Renal pelvis (tissue), 4 donors: ENCODE data around the gene MYH11. TPM values are rescaled to one million over a fixed set of nuclear protein-coding genes. Genes with fewer than 3 reads are reported as not detected.
"Not testable (repeated sequence)": the region's sequence is repeated elsewhere in the genome, so short reads cannot be mapped to it uniquely, and the experiment has no call there.

Source experiments
- DNase-seq: peaks from one replicate; pipeline ENCODE4 v3.0.0-alpha.2; 2013
- polyA plus RNA-seq, 3 donors: library from polyadenylated mRNA; unstranded; fragments of 120-200 nt; gene quantifications; one replicate each; pipeline ENCODE4 v1.2.1, GENCODE V29; 2013; ENCODE audit not compliant: insufficient read length in 3 of 3

MYH11 gene
- polyA plus RNA-seq, 3 donors = 9.2 to 12.7 (median 12.1) TPM

DNA sequence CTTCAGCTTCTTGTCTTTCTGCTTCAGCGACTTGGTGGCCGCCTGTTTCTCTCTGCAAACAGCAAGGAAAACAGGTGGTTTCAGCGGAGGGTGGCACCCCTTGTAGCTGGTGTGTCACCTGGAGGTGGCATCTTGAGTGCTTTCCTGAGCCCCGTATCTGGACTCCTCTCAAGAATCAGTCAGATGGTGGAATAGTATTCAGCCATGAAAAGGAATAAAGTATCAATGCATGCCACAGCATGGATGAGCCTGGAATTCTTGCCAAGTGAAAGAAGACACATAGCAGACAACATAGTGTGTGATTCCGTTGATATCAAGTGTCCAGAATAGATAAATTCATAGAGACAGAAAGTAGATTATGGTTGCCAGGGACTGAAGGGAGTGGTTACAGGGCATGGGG is 141.6 kb downstream of the MYH11 start:
- no peak for DNase-seq

- no peak for DNase-seq
Measured at GRCh38 chr16:15714393-15715172, 142.2 kb downstream of the MYH11 start.

- DNase-seq = no peak
Measured at GRCh38 chr16:15708997-15709396, 147.8 kb downstream of the MYH11 start.

GRCh38 chr16:15708096-15708495 is 148.7 kb downstream of the MYH11 start:
- no peak for DNase-seq

GRCh38 chr16:15707332-15707731 is 149.5 kb downstream of the MYH11 start:
- no peak for DNase-seq

GRCh38 chr16:15705064-15705565 is 151.7 kb downstream of the MYH11 start:
- no peak for DNase-seq

- peak; percentile 54 for DNase-seq
Measured at GRCh38 chr16:15704545-15704987, 152.3 kb downstream of the MYH11 start.

DNA sequence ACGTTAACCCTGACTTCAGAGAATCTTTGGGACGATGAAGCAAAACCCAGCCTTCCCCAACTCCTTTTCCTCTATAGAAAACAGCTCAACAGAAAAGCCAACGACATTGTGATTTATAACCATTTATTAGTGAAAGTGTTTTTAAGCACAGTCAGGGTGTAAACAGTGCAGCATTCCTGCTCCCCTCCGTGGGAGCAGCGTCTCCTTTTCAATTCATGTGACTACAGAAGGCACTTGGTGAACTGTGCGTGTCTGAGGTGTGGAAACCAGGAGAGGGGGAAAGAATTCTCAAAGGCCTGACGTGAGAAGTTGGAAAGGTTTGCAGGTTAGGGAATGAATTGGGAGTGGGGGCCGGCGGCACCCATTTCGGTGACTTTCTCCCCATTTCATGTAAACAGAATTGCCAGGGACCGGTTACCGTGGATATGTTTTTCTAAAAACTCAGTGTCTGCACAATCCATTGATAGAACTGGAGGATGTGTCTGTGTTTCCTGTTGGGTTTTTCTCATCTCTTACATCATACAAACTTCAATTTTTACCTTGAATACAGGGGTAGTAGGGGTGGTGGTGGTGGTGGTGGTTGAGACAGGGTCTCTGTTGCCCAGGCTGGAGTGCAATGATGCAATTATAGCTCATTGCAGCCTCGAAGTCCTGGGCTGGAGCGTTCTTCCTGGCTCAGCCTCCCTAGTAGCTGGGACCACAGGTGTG is 153.6 kb downstream of the MYH11 start:
- no peak for DNase-seq

- DNase-seq = no peak
Measured at GRCh38 chr16:15701975-15702970, 154.6 kb downstream of the MYH11 start.

DNA sequence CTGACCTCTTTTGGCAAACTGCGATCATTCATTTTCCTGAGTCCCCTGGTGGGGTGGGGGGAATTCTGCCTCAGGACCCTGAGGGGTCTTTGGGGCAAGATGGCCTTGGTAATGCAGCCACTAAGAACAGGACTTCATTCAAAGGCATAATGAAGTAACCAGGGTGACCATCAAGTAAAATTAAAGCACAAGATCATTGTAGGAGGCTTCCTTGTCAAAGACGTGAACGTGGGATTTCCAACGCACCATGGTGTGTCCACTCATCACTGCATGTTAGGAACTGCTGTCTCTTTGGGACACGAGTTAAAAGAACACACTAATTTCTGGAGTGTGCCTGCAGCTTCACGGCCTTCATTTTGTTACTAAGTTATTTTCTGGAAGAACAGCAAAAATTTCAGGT is 155.5 kb downstream of the MYH11 start:
- DNase-seq = no peak

- no peak for DNase-seq
Measured at GRCh38 chr16:15699819-15700218, 157.0 kb downstream of the MYH11 start.

DNA sequence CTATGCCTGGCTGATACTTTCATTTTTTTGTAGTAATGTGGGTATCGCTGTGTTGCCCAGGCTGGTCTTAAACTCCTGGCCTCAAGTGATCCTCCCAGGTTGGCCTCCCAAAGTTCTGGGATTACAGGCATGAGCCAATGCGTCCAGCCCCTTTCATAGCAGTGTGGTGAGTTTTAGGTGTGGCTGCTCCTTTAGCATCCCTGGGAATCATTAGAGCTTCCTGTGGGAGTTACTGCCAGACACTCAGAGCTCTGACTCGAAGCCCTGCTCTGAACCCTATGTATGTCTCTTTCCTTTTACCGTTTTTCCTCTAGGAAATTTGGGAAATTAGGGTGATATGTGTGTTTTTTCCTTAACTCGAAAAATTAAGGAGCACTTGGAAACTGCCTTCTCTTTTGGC is 162.3 kb downstream of the MYH11 start:
- DNase-seq = no peak

GRCh38 chr16:15692508-15692907 is 164.3 kb downstream of the MYH11 start:
- DNase-seq = not testable (repeated sequence)

- DNase-seq = no peak
Measured at GRCh38 chr16:15691046-15691445, 165.8 kb downstream of the MYH11 start.

DNA sequence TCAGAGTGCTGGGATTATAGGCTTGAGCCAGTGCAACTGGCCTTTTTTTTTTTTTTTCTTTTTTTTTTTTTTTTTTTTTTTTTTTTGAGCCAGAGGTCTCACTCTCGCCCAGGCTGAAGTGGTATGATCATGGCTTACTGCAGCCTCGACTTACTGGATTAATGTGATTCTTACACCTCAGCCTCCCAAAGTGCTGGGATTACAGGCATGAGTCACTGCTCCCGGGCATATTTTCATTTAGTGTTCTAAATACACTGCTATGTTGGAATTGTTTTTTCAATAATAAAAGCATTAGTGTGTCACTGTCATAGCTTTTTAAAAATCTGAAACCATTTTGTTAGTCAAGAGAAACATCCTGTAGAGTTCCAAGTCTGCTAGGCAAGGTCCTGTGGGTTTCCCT is 166.5 kb downstream of the MYH11 start:
- DNase-seq = no peak

- DNase-seq = no peak
Measured at GRCh38 chr16:15689290-15689689, 167.5 kb downstream of the MYH11 start.

DNA sequence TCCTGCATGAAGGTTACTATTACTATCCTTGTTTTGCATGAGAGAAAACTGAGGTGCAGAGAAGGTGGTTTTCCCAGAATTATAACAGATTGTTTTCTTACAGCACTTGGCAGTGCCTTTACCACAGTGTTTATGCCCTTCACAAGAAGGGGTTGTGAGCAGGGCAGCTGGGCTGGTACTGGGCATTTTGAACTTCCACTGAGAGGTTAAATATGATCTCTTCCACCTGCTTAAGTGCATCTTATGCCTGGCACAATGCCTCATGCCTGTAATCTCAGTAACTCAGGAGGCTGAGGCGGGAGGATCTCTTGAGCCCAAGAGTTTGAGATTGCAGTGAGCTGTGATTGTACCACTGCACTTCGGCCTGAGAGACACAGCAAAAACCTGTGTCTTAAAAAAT is 170.5 kb downstream of the MYH11 start:
- DNase-seq = no peak

DNA sequence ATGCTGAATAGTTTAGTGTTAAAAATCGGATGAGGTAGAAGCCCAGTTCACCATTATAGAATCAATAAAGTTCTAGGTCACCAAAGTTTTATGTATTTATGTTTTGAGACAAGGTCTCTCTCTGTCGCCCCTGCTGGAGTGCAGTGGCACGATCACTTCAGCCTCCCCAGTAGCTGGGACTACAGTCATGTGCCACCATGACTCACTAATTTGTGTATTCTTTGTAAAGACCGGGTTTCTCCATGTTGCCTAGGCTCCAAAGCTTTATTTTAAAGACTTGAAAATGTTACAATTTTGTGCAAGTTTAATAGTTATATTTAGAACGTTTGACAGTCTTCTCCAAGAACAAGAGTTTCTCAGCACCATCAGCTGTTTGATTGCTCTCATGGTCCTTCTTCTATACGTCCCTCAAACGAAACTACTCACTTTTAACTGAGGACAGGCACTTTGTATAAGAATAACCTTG is 174.7 kb downstream of the MYH11 start:
- no peak for DNase-seq

GRCh38 chr16:15677447-15677846 is 179.4 kb downstream of the MYH11 start:
- no peak for DNase-seq

DNA sequence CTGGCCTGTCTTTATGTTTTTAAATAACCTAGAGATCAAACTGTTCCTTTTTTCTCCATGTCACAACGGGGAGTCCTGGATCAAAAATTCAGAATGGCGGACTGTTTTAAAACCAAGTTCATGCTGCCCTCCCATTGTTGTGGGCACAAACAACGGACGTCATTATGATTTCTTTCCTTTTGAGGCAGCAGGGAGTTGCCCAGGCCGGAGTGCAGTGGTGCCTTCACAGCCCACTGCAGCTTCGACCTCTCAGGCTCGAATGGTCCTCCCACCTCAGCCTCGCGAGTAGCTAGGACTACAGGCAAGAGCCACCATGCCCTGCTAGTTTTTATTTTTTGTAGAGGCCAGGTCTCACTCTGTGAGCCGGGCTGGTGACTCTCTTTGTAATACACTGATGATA is 180.3 kb downstream of the MYH11 start:
- no peak for DNase-seq

- DNase-seq = no peak
Measured at GRCh38 chr16:15674571-15674970, 182.3 kb downstream of the MYH11 start.
